WTC11 (cell line): ENCODE data around the gene ARHGEF1. TPM values are rescaled to one million over a fixed set of nuclear protein-coding genes. Genes with fewer than 3 reads are reported as not detected.

Experiments used
- ATAC-seq: fragments of 200-7000 bp; cut with Tn5 transposase; 2 replicates; pipeline ENCODE4 v1.10.0; 2021; ENCODE audit warnings: mild to moderate bottlenecking, moderate library complexity
- CTCF ChIA-PET: fragments of 300-600 bp; sonication (Branson Sonifier 250); formaldehyde crosslinking; loops from one replicate; lab custom pipeline; 2021; ENCODE audit warnings: antibody characterized with exemption; lab: Charles Lee
- POLR2A ChIA-PET: fragments of 350-600 bp; sonication (Branson Sonifier 250); formaldehyde crosslinking; loops from one replicate; lab custom pipeline; 2021; ENCODE audit warnings: antibody characterized with exemption; lab: Charles Lee
- DNase-seq: peaks from one replicate; pipeline ENCODE4 v3.0.0; 2021; ENCODE audit warnings: low spot score
- H3K27ac Mint-ChIP-seq: 2 replicates; pipeline ENCODE4 v1.8.0; 2021; ENCODE audit warnings: mixed read lengths
- H3K27me3 Mint-ChIP-seq: 2 replicates; pipeline ENCODE4 v1.8.0; 2021; ENCODE audit warnings: low read depth, mild to moderate bottlenecking, moderate library complexity, mixed read lengths
- H3K36me3 Mint-ChIP-seq: 2 replicates; pipeline ENCODE4 v1.8.0; 2021; ENCODE audit warnings: mixed read lengths
- H3K4me1 Mint-ChIP-seq: 2 replicates; pipeline ENCODE4 v1.8.0; 2022; ENCODE audit warnings: mixed read lengths
- H3K4me3 Mint-ChIP-seq: 2 replicates; pipeline ENCODE4 v1.8.0; 2021; ENCODE audit warnings: mild to moderate bottlenecking, moderate library complexity, mixed read lengths
- H3K9me3 Mint-ChIP-seq: 2 replicates; pipeline ENCODE4 v1.8.0; 2021; ENCODE audit warnings: mixed read lengths
- CBFB ChIP-seq: sonication (generic); formaldehyde crosslinking; IDR thresholded peaks from 2 replicates; pipeline ENCODE4 v1.8.1; 2022; ENCODE audit warnings: mild to moderate bottlenecking, low read depth, missing genetic modification reagents
- E2F5 ChIP-seq: sonication (generic); formaldehyde crosslinking; IDR thresholded peaks from 2 replicates; pipeline ENCODE4 v1.8.1; 2022; ENCODE audit warnings: mild to moderate bottlenecking, moderate library complexity, missing genetic modification reagents
- ESRRA ChIP-seq: sonication (generic); formaldehyde crosslinking; IDR thresholded peaks from 2 replicates; pipeline ENCODE4 v1.8.1; 2022; ENCODE audit warnings: mild to moderate bottlenecking, missing genetic modification reagents, borderline replicate concordance
- FOXP4 ChIP-seq: sonication (generic); formaldehyde crosslinking; IDR thresholded peaks from 2 replicates; pipeline ENCODE4 v1.8.0; 2022; ENCODE audit warnings: mild to moderate bottlenecking, missing genetic modification reagents
- GABPB1 ChIP-seq: sonication (generic); formaldehyde crosslinking; IDR thresholded peaks from 2 replicates; pipeline ENCODE4 v1.8.1; 2023; ENCODE audit warnings: mild to moderate bottlenecking, missing genetic modification reagents
- GTF2I ChIP-seq: fragments of 250-450 bp; sonication (Bioruptor Pico); conservative IDR thresholded peaks from 2 replicates; pipeline ENCODE4 v1.4.0; 2021; ENCODE audit warnings: mild to moderate bottlenecking
- HMGXB4 ChIP-seq: sonication (generic); formaldehyde crosslinking; IDR thresholded peaks from 2 replicates; pipeline ENCODE4 v1.8.1; 2023; ENCODE audit warnings: mild to moderate bottlenecking, moderate library complexity, missing genetic modification reagents
- IRF2 ChIP-seq: sonication (generic); formaldehyde crosslinking; IDR thresholded peaks from 2 replicates; pipeline ENCODE4 v1.8.0; 2022; ENCODE audit warnings: low read depth, missing genetic modification reagents, borderline replicate concordance
- JAZF1 ChIP-seq: fragments of 250-450 bp; sonication (Bioruptor Pico); IDR thresholded peaks from 2 replicates; pipeline ENCODE4 v1.9.0; 2021; ENCODE audit warnings: moderate library complexity, mild to moderate bottlenecking, inconsistent platforms
- MLX ChIP-seq: sonication (generic); formaldehyde crosslinking; IDR thresholded peaks from 2 replicates; pipeline ENCODE4 v1.8.1; 2023; ENCODE audit warnings: mild to moderate bottlenecking, missing genetic modification reagents, moderate library complexity
- NFYB ChIP-seq: sonication (generic); formaldehyde crosslinking; conservative IDR thresholded peaks from 2 replicates; pipeline ENCODE4 v1.8.0; 2022; ENCODE audit warnings: low read depth, missing genetic modification reagents
- PRDM15 ChIP-seq: sonication (generic); formaldehyde crosslinking; IDR thresholded peaks from 2 replicates; pipeline ENCODE4 v1.8.0; 2022; ENCODE audit warnings: missing genetic modification reagents
- SMAD3 ChIP-seq: sonication (generic); formaldehyde crosslinking; IDR thresholded peaks from 2 replicates; pipeline ENCODE4 v1.8.0; 2022; ENCODE audit warnings: missing genetic modification reagents, mild to moderate bottlenecking, borderline replicate concordance
- USF2 ChIP-seq: sonication (generic); formaldehyde crosslinking; IDR thresholded peaks from 2 replicates; pipeline ENCODE4 v1.8.1; 2023; ENCODE audit warnings: mild to moderate bottlenecking, missing genetic modification reagents, moderate library complexity
- ZNF121 ChIP-seq: sonication (generic); formaldehyde crosslinking; IDR thresholded peaks from 2 replicates; pipeline ENCODE4 v1.8.0; 2023; ENCODE audit warnings: missing genetic modification reagents
- ZNF219 ChIP-seq: sonication (generic); formaldehyde crosslinking; IDR thresholded peaks from 2 replicates; pipeline ENCODE4 v1.8.0; 2023; ENCODE audit warnings: missing genetic modification reagents, mild to moderate bottlenecking, borderline replicate concordance
- ZNF263 ChIP-seq: sonication (generic); formaldehyde crosslinking; IDR thresholded peaks from 2 replicates; pipeline ENCODE4 v1.8.1; 2022; ENCODE audit warnings: low read depth, mild to moderate bottlenecking, moderate library complexity, missing genetic modification reagents
- ZNF396 ChIP-seq: fragments of 250-450 bp; sonication (Bioruptor Pico); IDR thresholded peaks from 2 replicates; pipeline ENCODE4 v1.8.0; 2021; ENCODE audit warnings: mild to moderate bottlenecking, moderate library complexity, borderline replicate concordance
- ZNF425 ChIP-seq: fragments of 250-450 bp; sonication (Bioruptor Pico); conservative IDR thresholded peaks from 2 replicates; pipeline ENCODE4 v1.9.0; 2021; ENCODE audit warnings: mild to moderate bottlenecking
- total RNA-seq: library from RNA; stranded (reverse); gene quantifications from 3 replicates; pipeline ENCODE4 v1.2.3, GENCODE V29; 2021

Gene ARHGEF1
- total RNA-seq, 1 experiment from 2014 or later = 102 TPM

GRCh38 chr19:41915776-41916414, 32.9 kb downstream of the ARHGEF1 start:
- DNase-seq (no peak), ATAC-seq (no peak)
- CTCF ChIA-PET = no interaction called here
- no peaks in the 10 kb centered on the region for H3K9me3 Mint-ChIP-seq
- H3K27me3 Mint-ChIP-seq = no peaks in the 10 kb centered on the region
- POLR2A ChIA-PET = no interaction called here
- H3K36me3 Mint-ChIP-seq = no peaks in the 10 kb centered on the region
- peaks cover 9% of the 10 kb centered on the region for H3K4me1 Mint-ChIP-seq
- H3K4me3 Mint-ChIP-seq = no peak overlapping the region
- no peak for TF ChIP-seq GTF2I (CRISPR knock-in tag)
- no peak for TF ChIP-seq USF2 (CRISPR knock-in tag)
- TF ChIP-seq ZNF219 (CRISPR knock-in tag) = no peak
- no peak for TF ChIP-seq ZNF121 (CRISPR knock-in tag)
- no peak for TF ChIP-seq JAZF1
- TF ChIP-seq SMAD3 (CRISPR knock-in tag) = no peak
- no peak for TF ChIP-seq CBFB (CRISPR knock-in tag)
- no peak for TF ChIP-seq PRDM15 (CRISPR knock-in tag)
- TF ChIP-seq ESRRA = no peak
- no peak for TF ChIP-seq GABPB1 (CRISPR knock-in tag)
- H3K27ac Mint-ChIP-seq = no peak overlapping the region

- Mint-ChIP-seq H3K4me1 (peaks cover 10% of the 10 kb centered on the region), H3K4me3 (no peak overlapping the region), H3K27me3 (no peaks in the 10 kb centered on the region), H3K27ac (no peak overlapping the region), H3K9me3 (no peaks in the 10 kb centered on the region), H3K36me3 (no peaks in the 10 kb centered on the region)
- ATAC-seq = no peak
- TF ChIP-seq ZNF263 (no peak), GABPB1 (CRISPR knock-in tag) (no peak)
- ChIA-PET CTCF (no interaction called here), POLR2A (no interaction called here)
- DNase-seq = no peak
Measured at GRCh38 chr19:41917676-41918075, 34.7 kb downstream of the ARHGEF1 start.

GRCh38 chr19:41918095-41918494, 35.1 kb downstream of the ARHGEF1 start:
- Mint-ChIP-seq H3K27me3 (no peaks in the 10 kb centered on the region), H3K4me1 (peaks cover 10% of the 10 kb centered on the region), H3K36me3 (no peaks in the 10 kb centered on the region), H3K27ac (no peak overlapping the region), H3K9me3 (no peaks in the 10 kb centered on the region), H3K4me3 (no peak overlapping the region)
- ChIA-PET CTCF (no interaction called here), POLR2A (no interaction called here)
- ATAC-seq (no peak), DNase-seq (no peak)
- TF ChIP-seq HMGXB4 = no peak
- TF ChIP-seq E2F5 (CRISPR knock-in tag) = no peak
- no peak for TF ChIP-seq ESRRA
- TF ChIP-seq MLX (CRISPR knock-in tag) = no peak
- TF ChIP-seq FOXP4 (CRISPR knock-in tag) = no peak
- no peak for TF ChIP-seq NFYB (CRISPR knock-in tag)
- TF ChIP-seq ZNF425 (CRISPR knock-in tag) = no peak
- TF ChIP-seq ZNF396 (CRISPR knock-in tag) = no peak
- no peak for TF ChIP-seq IRF2 (CRISPR knock-in tag)
